ENCODE results near the gene FLNB. TPM values are rescaled to one million over a fixed set of nuclear protein-coding genes. Genes with fewer than 3 reads are reported as not detected.

The FLNB gene
- total RNA-seq, 1 donor, result 274 TPM

- no peak for TF ChIP-seq CTCF (IDR thresholded peaks at IDR 0.05; ENCODE audit: extremely low read depth, low read depth, low read length)
- Histone ChIP-seq H3K36me3 (ENCODE audit: insufficient read depth, low read length) (peaks cover 92% of the 10 kb centered on the region), H4K20me1 (ENCODE audit: insufficient read depth, low read length) (peaks cover 8% of the 10 kb centered on the region), H3K4me3 (ENCODE audit: insufficient read depth, low read length) (no peak overlapping the region), H3K27ac (ENCODE audit: low read depth, low read length) (no peak overlapping the region), H3K4me2 (ENCODE audit: insufficient read depth, low read length) (no peak overlapping the region), H3K9me3 (ENCODE audit: low read depth, low read length) (no peaks in the 10 kb centered on the region), H3K4me1 (ENCODE audit: insufficient read depth, low read length) (no peaks in the 10 kb centered on the region), H3K79me2 (ENCODE audit: insufficient read depth, low read length) (no peaks in the 10 kb centered on the region), H3K27me3 (ENCODE audit: insufficient read depth, low read length) (no peaks in the 10 kb centered on the region), H2AFZ (ENCODE audit: low read length) (no peak overlapping the region)
- DNase-seq (ENCODE audit: insufficient read length, low spot score, missing footprints), result no peak
Measured at GRCh38 chr3:58153371-58153770, 145.1 kb downstream of the FLNB start.

GRCh38 chr3:58154626-58155449, 146.6 kb downstream of the FLNB start:
- Histone ChIP-seq H3K79me2 (ENCODE audit: insufficient read depth, low read length) (no peaks in the 10 kb centered on the region), H3K36me3 (ENCODE audit: insufficient read depth, low read length) (peaks cover 92% of the 10 kb centered on the region), H3K4me2 (ENCODE audit: insufficient read depth, low read length) (no peak overlapping the region), H3K4me1 (ENCODE audit: insufficient read depth, low read length) (no peaks in the 10 kb centered on the region), H3K9me3 (ENCODE audit: low read depth, low read length) (no peaks in the 10 kb centered on the region), H4K20me1 (ENCODE audit: insufficient read depth, low read length) (peaks cover 8% of the 10 kb centered on the region), H3K4me3 (ENCODE audit: insufficient read depth, low read length) (no peak overlapping the region), H2AFZ (ENCODE audit: low read length) (no peak overlapping the region), H3K27ac (ENCODE audit: low read depth, low read length) (no peak overlapping the region), H3K27me3 (ENCODE audit: insufficient read depth, low read length) (no peaks in the 10 kb centered on the region)
- no peak for TF ChIP-seq CTCF (IDR thresholded peaks at IDR 0.05; ENCODE audit: extremely low read depth, low read depth, low read length)
- no peak for DNase-seq (ENCODE audit: insufficient read length, low spot score, missing footprints)

DNA sequence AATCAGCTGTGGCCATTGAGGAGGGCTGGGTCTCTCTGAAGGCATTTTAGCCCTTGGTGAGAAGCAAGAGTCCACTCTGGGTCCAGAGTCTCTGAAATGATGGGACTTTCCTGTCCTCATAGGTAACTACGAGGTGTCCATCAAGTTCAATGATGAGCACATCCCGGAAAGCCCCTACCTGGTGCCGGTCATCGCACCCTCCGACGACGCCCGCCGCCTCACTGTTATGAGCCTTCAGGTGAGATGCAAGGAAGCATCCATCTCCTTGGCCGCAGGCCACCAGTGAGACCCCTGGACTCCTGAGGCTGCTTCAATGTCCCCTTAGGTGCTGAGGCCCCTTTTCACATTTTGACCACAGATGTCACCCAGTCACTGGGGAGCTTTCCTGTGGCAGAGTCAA, 147.6 kb downstream of the FLNB start:
- no peaks in the 10 kb centered on the region for H3K79me2 ChIP-seq (ENCODE audit: insufficient read depth, low read length)
- H3K27ac ChIP-seq (ENCODE audit: low read depth, low read length), result no peak overlapping the region
- H3K4me2 ChIP-seq (ENCODE audit: insufficient read depth, low read length), result no peak overlapping the region
- H3K9me3 ChIP-seq (ENCODE audit: low read depth, low read length), result no peaks in the 10 kb centered on the region
- peaks cover 92% of the 10 kb centered on the region for H3K36me3 ChIP-seq (ENCODE audit: insufficient read depth, low read length)
- no peaks in the 10 kb centered on the region for H3K27me3 ChIP-seq (ENCODE audit: insufficient read depth, low read length)
- no peak for DNase-seq (ENCODE audit: insufficient read length, low spot score, missing footprints)
- no peak for TF ChIP-seq CTCF (IDR thresholded peaks at IDR 0.05; ENCODE audit: extremely low read depth, low read depth, low read length)
- H3K4me1 ChIP-seq (ENCODE audit: insufficient read depth, low read length), result no peaks in the 10 kb centered on the region
- H3K4me3 ChIP-seq (ENCODE audit: insufficient read depth, low read length), result no peak overlapping the region
- H4K20me1 ChIP-seq (ENCODE audit: insufficient read depth, low read length), result peaks cover 8% of the 10 kb centered on the region
- H2AFZ ChIP-seq (ENCODE audit: low read length), result no peak overlapping the region

- no peaks in the 10 kb centered on the region for H3K79me2 ChIP-seq (ENCODE audit: insufficient read depth, low read length)
- no peaks in the 10 kb centered on the region for H4K20me1 ChIP-seq (ENCODE audit: insufficient read depth, low read length)
- peaks cover 11% of the 10 kb centered on the region for H3K4me1 ChIP-seq (ENCODE audit: insufficient read depth, low read length)
- H3K27me3 ChIP-seq (ENCODE audit: insufficient read depth, low read length), result no peaks in the 10 kb centered on the region
- no peak overlapping the region for H2AFZ ChIP-seq (ENCODE audit: low read length)
- H3K36me3 ChIP-seq (ENCODE audit: insufficient read depth, low read length), result peaks cover 95% of the 10 kb centered on the region
- no peak overlapping the region for H3K4me3 ChIP-seq (ENCODE audit: insufficient read depth, low read length)
- H3K27ac ChIP-seq (ENCODE audit: low read depth, low read length), result no peak overlapping the region
- no peak for TF ChIP-seq CTCF (IDR thresholded peaks at IDR 0.05; ENCODE audit: extremely low read depth, low read depth, low read length)
- no peak overlapping the region for H3K4me2 ChIP-seq (ENCODE audit: insufficient read depth, low read length)
- no peaks in the 10 kb centered on the region for H3K9me3 ChIP-seq (ENCODE audit: low read depth, low read length)
- DNase-seq (ENCODE audit: insufficient read length, low spot score, missing footprints), result no peak
Measured at GRCh38 chr3:58157700-58158099, 149.5 kb downstream of the FLNB start.
